HepG2 (cell line): ENCODE data around the gene NES. TPM values are rescaled to one million over a fixed set of nuclear protein-coding genes. Genes with fewer than 3 reads are reported as not detected.

Experiments used
- ATAC-seq: fragments of 200-7000 bp; cut with Tn5 transposase; 3 replicates; pipeline ENCODE4 v1.9.1; 2020; ENCODE audit warnings: mild to moderate bottlenecking, moderate library complexity
- BruUV-seq: library from RNA; stranded (reverse); fragments of 400-500 nt; replicated peaks from 2 replicates; lab custom pipeline; 2021; lab: Mats Ljungman, UMichigan
- CTCF ChIA-PET: fragments of 300-600 bp; formaldehyde crosslinking; extraction: SDS; loops from one replicate; lab custom pipeline; 2021; ENCODE audit warnings: low total read pairs, inconsistent platforms, low intra/inter-chr PET ratio; lab: Yijun Ruan, JAX
- POLR2A ChIA-PET: fragments of 350-600 bp; sonication (Branson Sonifier 250); formaldehyde crosslinking; loops from one replicate; lab custom pipeline; 2020; ENCODE audit warnings: antibody characterized with exemption, inconsistent platforms; lab: Yijun Ruan, JAX
- DNase-seq: peaks from one replicate; pipeline ENCODE4 v3.0.0-alpha.2; 2015; ENCODE audit warnings: low spot score
- FAIRE-seq: peaks from 3 replicates; lab custom pipeline; 2011; peaks lifted over from hg19 to GRCh38; lab: Jason Lieb, UNC
- H2AFZ ChIP-seq: one replicate; pipeline ENCODE4 v1.6.1; 2011; ENCODE audit warnings: low read length, inconsistent platforms
- H3K27ac ChIP-seq: fragments of 300-600 bp; 3 replicates; pipeline ENCODE4 v1.8.0; 2011; ENCODE audit warnings: mixed run types, mild to moderate bottlenecking, mixed read lengths, low read length, inconsistent platforms; ENCODE audit not compliant: insufficient read depth; ENCODE audit errors: extremely low read length
- H3K27me3 ChIP-seq, 2 experiments: fragments of 200-600 bp in 1 of 2; 2 replicates in 1 of 2; 3 replicates in 1 of 2; pipeline versions ENCODE4 v1.6.0 to v1.8.0; 2011; ENCODE audit warnings: low read length in 2 of 2, mild to moderate bottlenecking in 2 of 2, moderate library complexity in 2 of 2, inconsistent platforms in 1 of 2; ENCODE audit not compliant: insufficient read depth in 2 of 2, control insufficient read depth in 1 of 2
- H3K36me3 ChIP-seq, 2 experiments: fragments of 200-600 bp in 1 of 2; replicated peaks in 1 of 2; 2 replicates in 1 of 2; 3 replicates in 1 of 2; pipeline versions ENCODE4 v1.5.1 to v1.8.0; 2011; ENCODE audit warnings: low read length in 2 of 2, inconsistent platforms in 1 of 2; ENCODE audit not compliant: insufficient read depth in 2 of 2, control insufficient read depth in 1 of 2
- H3K4me1 ChIP-seq: 2 replicates; pipeline ENCODE4 v1.5.1; 2012; ENCODE audit warnings: low read length, inconsistent platforms; ENCODE audit not compliant: insufficient read depth
- H3K4me2 ChIP-seq: 2 replicates; pipeline ENCODE4 v1.6.0; 2011; ENCODE audit warnings: low read depth, low read length, inconsistent platforms
- H3K4me3 ChIP-seq, 3 experiments: fragments of 200-600 bp in 1 of 3; sonication (generic), shearing (Covaris generic) in 1 of 3; replicated peaks in 1 of 3; 2 replicates each; pipeline ENCODE4 v1.5.1; 2011 to 2016; ENCODE audit warnings: low read length in 3 of 3, inconsistent platforms in 2 of 3, low read depth in 2 of 3, mild to moderate bottlenecking in 2 of 3, control low read depth in 1 of 3, mixed read lengths in 1 of 3; ENCODE audit not compliant: insufficient read depth in 1 of 3
- H3K79me2 ChIP-seq: one replicate; pipeline ENCODE4 v1.6.1; 2011; ENCODE audit warnings: low read length, inconsistent platforms; ENCODE audit not compliant: insufficient read depth
- H3K9ac ChIP-seq: 2 replicates; pipeline ENCODE4 v1.6.0; 2011; ENCODE audit warnings: mild to moderate bottlenecking, low read depth, low read length, inconsistent platforms; ENCODE audit not compliant: insufficient read depth
- H3K9me3 ChIP-seq: 2 replicates; pipeline ENCODE4 v1.5.1; 2012; ENCODE audit warnings: mild to moderate bottlenecking, low read length
- H4K20me1 ChIP-seq: 2 replicates; pipeline ENCODE4 v1.6.0; 2011; ENCODE audit warnings: inconsistent platforms, mild to moderate bottlenecking, low read length, moderate library complexity; ENCODE audit not compliant: insufficient read depth
- AGO2 ChIP-seq: fragments of 200-400 bp; formaldehyde crosslinking; optimal IDR thresholded peaks from 2 replicates; pipeline ENCODE3; 2017; ENCODE audit warnings: mild to moderate bottlenecking, low read depth, low read length, moderate library complexity
- CTCF ChIP-seq: sonication (generic); formaldehyde crosslinking; IDR thresholded peaks from 2 replicates; pipeline ENCODE4 v1.5.0; 2020; ENCODE audit warnings: mild to moderate bottlenecking, missing genetic modification reagents, moderate library complexity
- IRF2 ChIP-seq: IDR thresholded peaks from 2 replicates; pipeline ENCODE4 v1.6.1; 2018; ENCODE audit warnings: missing genetic modification reagents, missing compliant biosample characterization
- ISX ChIP-seq: sonication (generic); formaldehyde crosslinking; conservative IDR thresholded peaks from 2 replicates; pipeline ENCODE4 v1.5.0; 2020; ENCODE audit warnings: missing genetic modification reagents
- NR2C2 ChIP-seq: sonication (generic); formaldehyde crosslinking; IDR thresholded peaks from 2 replicates; pipeline ENCODE4 v1.4.0; 2020; ENCODE audit warnings: missing genetic modification reagents, mild to moderate bottlenecking, moderate library complexity, borderline replicate concordance
- POLR2AphosphoS5 ChIP-seq: IDR thresholded peaks from 2 replicates; pipeline ENCODE4 v1.6.1; 2012; ENCODE audit warnings: low read depth, low read length
- POLR2G ChIP-seq: fragments of 200-400 bp; formaldehyde crosslinking; IDR thresholded peaks from 2 replicates; pipeline ENCODE4 v1.6.1; 2018; ENCODE audit warnings: mild to moderate bottlenecking, low read depth, low read length, moderate library complexity
- RBFOX2 ChIP-seq: fragments of 200-400 bp; formaldehyde crosslinking; IDR thresholded peaks from 2 replicates; pipeline ENCODE4 v1.6.1; 2017; ENCODE audit warnings: low read depth, mild to moderate bottlenecking, low read length
- REPIN1 ChIP-seq: sonication (generic); formaldehyde crosslinking; IDR thresholded peaks from 2 replicates; pipeline ENCODE4 v1.8.0; 2022; ENCODE audit warnings: missing genetic modification reagents, low read depth, mild to moderate bottlenecking, borderline replicate concordance
- SMAD1 ChIP-seq: sonication (generic); formaldehyde crosslinking; IDR thresholded peaks from 2 replicates; pipeline ENCODE4 v1.4.0; 2020; ENCODE audit warnings: missing genetic modification reagents, low read depth, mild to moderate bottlenecking, borderline replicate concordance
- SMAD9 ChIP-seq: sonication (generic); formaldehyde crosslinking; IDR thresholded peaks from 2 replicates; pipeline ENCODE4 v1.5.1; 2020; ENCODE audit warnings: mild to moderate bottlenecking, missing genetic modification reagents
- ZNF205 ChIP-seq: IDR thresholded peaks from 2 replicates; pipeline ENCODE4 v1.6.1; 2018; ENCODE audit warnings: missing biosample characterization, missing genetic modification reagents
- ZNF274 ChIP-seq: sonication (generic); formaldehyde crosslinking; IDR thresholded peaks from 2 replicates; pipeline ENCODE4 v1.5.1; 2020; ENCODE audit warnings: mild to moderate bottlenecking, missing genetic modification reagents
- ZNF841 ChIP-seq: sonication (generic); formaldehyde crosslinking; IDR thresholded peaks from 2 replicates; pipeline ENCODE4 v1.8.1; 2023; ENCODE audit warnings: missing genetic modification reagents, borderline replicate concordance
- ZNF879 ChIP-seq: sonication (generic); formaldehyde crosslinking; IDR thresholded peaks from 2 replicates; pipeline ENCODE4 v1.8.1; 2023; ENCODE audit warnings: missing genetic modification reagents
- WGBS: methylation state at CpG from one replicate; pipeline ENCODE4 v1.1.6; 2017; ENCODE audit warnings: low lambda C conversion rate; 5-methylcytosine and 5-hydroxymethylcytosine counted together
- in situ Hi-C: cut with HindIII; loops from 2 replicates; pipeline ENCODE4 v1.10.0; 2017; ENCODE audit warnings: low pct_unique_long_range_greater_than_20kb; ENCODE audit not compliant: extremely low pct_ligation_motif_present
- intact Hi-C: fragments of 100-400 bp; cut with micrococcal nuclease; formaldehyde crosslinking; loops from one replicate; pipeline ENCODE4 v1.10.0; 2022; ENCODE audit not compliant: unreplicated experiment
- polyA plus RNA-seq, 8 experiments: library from polyadenylated mRNA; depleted of rRNA in 3 of 8; stranded (reverse) in 7 of 8; unstranded in 1 of 8; fragments of >200 nt; fragmentation: Illumina TruSeq in 4 of 8; extraction: Trizol in 4 of 8; gene quantifications; 2 replicates each; pipeline versions ENCODE4 v1.2.1 to v1.2.3, GENCODE V29; 2011 to 2016; ENCODE audit warnings: low read depth in 4 of 8, missing spikeins in 1 of 8, mixed read lengths in 1 of 8; ENCODE audit not compliant: insufficient read depth in 1 of 8
- total RNA-seq, 5 experiments: library from RNA; depleted of rRNA; stranded (reverse); fragments of >200 nt; fragmentation: Illumina TruSeq; extraction: Trizol; gene quantifications; 2 replicates each; pipeline ENCODE4 v1.2.3, GENCODE V29; 2016; ENCODE audit warnings: low read depth in 1 of 5

NES gene
- total and polyA plus RNA-seq, 2 of the 13 experiments (the other 11 are each of a cell fraction or from before 2014, with no cell fraction given) = 1.7 to 16.6 TPM

- Histone ChIP-seq H3K9ac (no peak overlapping the region), H4K20me1 (peaks cover 91% of the 10 kb centered on the region), H2AFZ (no peak overlapping the region), H3K4me1 (peaks cover 26% of the 10 kb centered on the region), H3K4me3 (no peak overlapping the region), H3K4me2 (no peak overlapping the region), H3K36me3 (0 out of 5 replicates have a peak, but pooled peaks cover 0 to 1% of the 10 kb centered on the region in 2 experiments), H3K9me3 (no peaks in the 10 kb centered on the region), H3K79me2 (no peaks in the 10 kb centered on the region), H3K27me3 (no peaks in the 10 kb centered on the region), H3K27ac (no peak overlapping the region)
- ChIA-PET POLR2A (interaction anchor here (0.8 kb wide), 1 partner anchor 33 kb away, joined by 4 read pairs; no protein-coding TSS in a partner anchor), CTCF (no interaction called here)
- BruUV-seq = TSS peak; percentile 8
- FAIRE-seq = no peak
- intact Hi-C loops (no loop called here), in situ Hi-C loops (no loop called here)
- no peak for ATAC-seq
- WGBS = 97% methylated on average over 9 of the region's 9 CpGs
- no peak for DNase-seq
- TF ChIP-seq SMAD1 = no peak
- peak; percentile 14; the same call in 1 of the 2 replicates for TF ChIP-seq POLR2AphosphoS5
- TF ChIP-seq CTCF (CRISPR knock-in tag) = no peak
- no peak for TF ChIP-seq SMAD9 (CRISPR knock-in tag)
- no peak for TF ChIP-seq NR2C2 (CRISPR knock-in tag)
- TF ChIP-seq AGO2 = peak; percentile 31
- TF ChIP-seq ZNF205 (CRISPR knock-in tag) = no peak
- 0 out of 2 replicates have a peak, but pooled peaks have one; percentile 13 for TF ChIP-seq RBFOX2
- TF ChIP-seq ZNF841 (CRISPR knock-in tag) = no peak
- no peak for TF ChIP-seq ISX
- peak; percentile 20; the same call in 1 of the 2 replicates for TF ChIP-seq POLR2G
- no peak for TF ChIP-seq IRF2 (CRISPR knock-in tag)
- no peak for TF ChIP-seq ZNF274 (CRISPR knock-in tag)
- TF ChIP-seq ZNF879 (CRISPR knock-in tag) = no peak
- TF ChIP-seq REPIN1 (CRISPR knock-in tag) = no peak
Measured at GRCh38 chr1:156652992-156653355, 24.2 kb downstream of the NES start.
